Neural progenitor cell (in vitro differentiated cells): Measurements from ENCODE around the gene TRA2A. TPM values are rescaled to one million over a fixed set of nuclear protein-coding genes. Genes with fewer than 3 reads are reported as not detected.
"Not testable (repeated sequence)": the region's sequence is repeated elsewhere in the genome, so short reads cannot be mapped to it uniquely, and the experiment has no call there.

Experiments used
- DNase-seq: peaks from one replicate; pipeline ENCODE4 v3.0.0-alpha.2; 2016; ENCODE audit warnings: low spot score
- H2AFZ ChIP-seq: fragments of 200-600 bp; sonication (generic); replicated peaks from 2 replicates; pipeline ENCODE4 v1.6.1; 2016; ENCODE audit warnings: antibody characterized with exemption
- H3F3A ChIP-seq: fragments of 200-600 bp; sonication (generic); 2 replicates; pipeline ENCODE4 v1.6.1; 2016; ENCODE audit warnings: antibody characterized with exemption, low read depth
- H3K27ac ChIP-seq: fragments of 200-600 bp; sonication (generic); 2 replicates; pipeline ENCODE4 v1.5.1; 2016; ENCODE audit warnings: mild to moderate bottlenecking
- H3K27me3 ChIP-seq: fragments of 200-600 bp; sonication (generic); 2 replicates; pipeline ENCODE4 v1.6.1; 2016; ENCODE audit warnings: mild to moderate bottlenecking, moderate library complexity
- H3K36me3 ChIP-seq: fragments of 200-600 bp; sonication (generic); 2 replicates; pipeline ENCODE4 v1.5.1; 2016
- H3K4me1 ChIP-seq: fragments of 200-600 bp; sonication (generic); 2 replicates; pipeline ENCODE4 v1.6.1; 2016; ENCODE audit warnings: mixed run types
- H3K4me2 ChIP-seq: fragments of 200-600 bp; sonication (generic); 2 replicates; pipeline ENCODE4 v1.6.1; 2016
- H3K4me3 ChIP-seq: fragments of 200-600 bp; sonication (generic); 2 replicates; pipeline ENCODE4 v1.5.1; 2016
- H3K79me2 ChIP-seq: fragments of 200-600 bp; sonication (generic); 2 replicates; pipeline ENCODE4 v1.6.1; 2016; ENCODE audit warnings: low read depth
- H3K9ac ChIP-seq: fragments of 200-600 bp; sonication (generic); 2 replicates; pipeline ENCODE4 v1.6.1; 2016
- H3K9me3 ChIP-seq: fragments of 200-600 bp; sonication (generic); 2 replicates; pipeline ENCODE4 v1.5.1; 2016; ENCODE audit warnings: low read depth
- H4K20me1 ChIP-seq: fragments of 200-600 bp; sonication (generic); 2 replicates; pipeline ENCODE4 v1.6.1; 2016; ENCODE audit warnings: low read depth
- H3K27ac Mint-ChIP-seq: 3 replicates; pipeline ENCODE4 v1.8.0; 2021; ENCODE audit warnings: mixed read lengths
- H3K27me3 Mint-ChIP-seq: 2 replicates; pipeline ENCODE4 v1.8.0; 2022; ENCODE audit warnings: low read depth, mild to moderate bottlenecking, inconsistent platforms, moderate library complexity, mixed read lengths; ENCODE audit not compliant: insufficient read depth
- H3K36me3 Mint-ChIP-seq: 3 replicates; pipeline ENCODE4 v1.8.0; 2021; ENCODE audit warnings: mixed read lengths
- H3K4me1 Mint-ChIP-seq: 3 replicates; pipeline ENCODE4 v1.8.0; 2021; ENCODE audit warnings: mixed read lengths
- H3K4me3 Mint-ChIP-seq: 3 replicates; pipeline ENCODE4 v1.8.0; 2021; ENCODE audit warnings: mild to moderate bottlenecking, moderate library complexity, mixed read lengths
- H3K9me3 Mint-ChIP-seq: 3 replicates; pipeline ENCODE4 v1.8.0; 2020; ENCODE audit warnings: mixed read lengths
- EZH2 ChIP-seq: fragments of 200-600 bp; sonication (generic); IDR thresholded peaks from 2 replicates; pipeline ENCODE4 v1.6.1; 2017; ENCODE audit warnings: antibody characterized with exemption, mild to moderate bottlenecking, moderate library complexity
- EZH2phosphoT487 ChIP-seq: fragments of 200-600 bp; sonication (generic); IDR thresholded peaks from 2 replicates; pipeline ENCODE4 v1.6.1; 2017; ENCODE audit warnings: antibody characterized with exemption
- total RNA-seq: library from RNA; depleted of rRNA; stranded (reverse); fragments of >200 nt; gene quantifications from 2 replicates; pipeline ENCODE4 v1.2.3, GENCODE V29; 2015; ENCODE audit warnings: low replicate concordance
- TF ChIP-seq, protein P1 (sequence below): fragments of 200-600 bp; sonication (generic); IDR thresholded peaks from 2 replicates; pipeline ENCODE4 v1.5.1; 2017; ENCODE audit warnings: antibody characterized with exemption, mild to moderate bottlenecking

The TRA2A gene
- total RNA-seq, 1 donor from 2014 or later = 126 TPM

GRCh38 chr7:23531050-23531793 is 559 bp downstream of the TRA2A start:
- H3K4me3 Mint-ChIP-seq = peak overlapping the region; percentile 92
- Histone ChIP-seq H2AFZ (peak overlapping the region; percentile 53), H3K9me3 (no peaks in the 10 kb centered on the region), H3K4me1 (peaks cover 27% of the 10 kb centered on the region), H3K4me2 (peak overlapping the region; percentile 77), H3K79me2 (peaks cover 66% of the 10 kb centered on the region), H3K36me3 (no peaks in the 10 kb centered on the region), H4K20me1 (peaks cover 53% of the 10 kb centered on the region), H3K4me3 (peak overlapping the region; percentile 95), H3K27ac (peak overlapping the region; percentile 96), H3K9ac (peak overlapping the region; percentile 100), H3K27me3 (no peaks in the 10 kb centered on the region), H3F3A (peaks cover 15% of the 10 kb centered on the region)
- peaks cover 32% of the 10 kb centered on the region for H3K4me1 Mint-ChIP-seq
- H3K27ac Mint-ChIP-seq = peak overlapping the region; percentile 100
- H3K9me3 Mint-ChIP-seq = peaks cover 2% of the 10 kb centered on the region
- TF ChIP-seq EZH2phosphoT487 = no peak
- TF ChIP-seq EZH2 = no peak
- TF ChIP-seq, protein P1, sequence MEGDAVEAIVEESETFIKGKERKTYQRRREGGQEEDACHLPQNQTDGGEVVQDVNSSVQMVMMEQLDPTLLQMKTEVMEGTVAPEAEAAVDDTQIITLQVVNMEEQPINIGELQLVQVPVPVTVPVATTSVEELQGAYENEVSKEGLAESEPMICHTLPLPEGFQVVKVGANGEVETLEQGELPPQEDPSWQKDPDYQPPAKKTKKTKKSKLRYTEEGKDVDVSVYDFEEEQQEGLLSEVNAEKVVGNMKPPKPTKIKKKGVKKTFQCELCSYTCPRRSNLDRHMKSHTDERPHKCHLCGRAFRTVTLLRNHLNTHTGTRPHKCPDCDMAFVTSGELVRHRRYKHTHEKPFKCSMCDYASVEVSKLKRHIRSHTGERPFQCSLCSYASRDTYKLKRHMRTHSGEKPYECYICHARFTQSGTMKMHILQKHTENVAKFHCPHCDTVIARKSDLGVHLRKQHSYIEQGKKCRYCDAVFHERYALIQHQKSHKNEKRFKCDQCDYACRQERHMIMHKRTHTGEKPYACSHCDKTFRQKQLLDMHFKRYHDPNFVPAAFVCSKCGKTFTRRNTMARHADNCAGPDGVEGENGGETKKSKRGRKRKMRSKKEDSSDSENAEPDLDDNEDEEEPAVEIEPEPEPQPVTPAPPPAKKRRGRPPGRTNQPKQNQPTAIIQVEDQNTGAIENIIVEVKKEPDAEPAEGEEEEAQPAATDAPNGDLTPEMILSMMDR = no peak
- DNase-seq = peak; percentile 72
- H3K27me3 Mint-ChIP-seq = peaks cover 4% of the 10 kb centered on the region
- H3K36me3 Mint-ChIP-seq = peaks cover 21% of the 10 kb centered on the region

- Mint-ChIP-seq H3K27me3 (peaks cover 4% of the 10 kb centered on the region), H3K4me1 (peaks cover 32% of the 10 kb centered on the region), H3K27ac (peak overlapping the region; percentile 100), H3K36me3 (peaks cover 21% of the 10 kb centered on the region), H3K9me3 (peaks cover 2% of the 10 kb centered on the region), H3K4me3 (peak overlapping the region; percentile 92)
- TF ChIP-seq EZH2 (no peak), EZH2phosphoT487 (no peak)
- TF ChIP-seq, protein P1 = peak; percentile 26
- Histone ChIP-seq H3K79me2 (peaks cover 74% of the 10 kb centered on the region), H3K9me3 (no peaks in the 10 kb centered on the region), H3F3A (peaks cover 15% of the 10 kb centered on the region), H3K4me2 (peak overlapping the region; percentile 77), H3K27me3 (no peaks in the 10 kb centered on the region), H3K9ac (peak overlapping the region; percentile 100), H4K20me1 (peaks cover 61% of the 10 kb centered on the region), H3K36me3 (no peaks in the 10 kb centered on the region), H3K4me3 (peak overlapping the region; percentile 95), H3K27ac (no peak overlapping the region), H2AFZ (no peak overlapping the region), H3K4me1 (peaks cover 27% of the 10 kb centered on the region)
- DNase-seq = peak; percentile 51
Measured at GRCh38 chr7:23530405-23530804, 1.4 kb downstream of the TRA2A start.

- peaks cover 15% of the 10 kb centered on the region for H3F3A ChIP-seq
- H3K4me3 ChIP-seq = peak overlapping the region; percentile 95
- Mint-ChIP-seq H3K36me3 (peaks cover 21% of the 10 kb centered on the region), H3K9me3 (peaks cover 2% of the 10 kb centered on the region), H3K27ac (no peak overlapping the region), H3K4me3 (peak overlapping the region; percentile 92), H3K4me1 (peaks cover 32% of the 10 kb centered on the region), H3K27me3 (peaks cover 2% of the 10 kb centered on the region)
- H3K79me2 ChIP-seq = peaks cover 84% of the 10 kb centered on the region
- H3K9ac ChIP-seq = no peak overlapping the region
- H4K20me1 ChIP-seq = peaks cover 71% of the 10 kb centered on the region
- TF ChIP-seq, protein P1 = no peak
- no peak for TF ChIP-seq EZH2phosphoT487
- no peak for TF ChIP-seq EZH2
- H3K9me3 ChIP-seq = no peaks in the 10 kb centered on the region
- H3K27me3 ChIP-seq = no peaks in the 10 kb centered on the region
- no peak overlapping the region for H2AFZ ChIP-seq
- DNase-seq = no peak
- H3K36me3 ChIP-seq = no peaks in the 10 kb centered on the region
- no peak overlapping the region for H3K27ac ChIP-seq
- H3K4me1 ChIP-seq = peaks cover 27% of the 10 kb centered on the region
- H3K4me2 ChIP-seq = peak overlapping the region; percentile 77
Measured at GRCh38 chr7:23529262-23529859, 2.4 kb downstream of the TRA2A start.

DNA sequence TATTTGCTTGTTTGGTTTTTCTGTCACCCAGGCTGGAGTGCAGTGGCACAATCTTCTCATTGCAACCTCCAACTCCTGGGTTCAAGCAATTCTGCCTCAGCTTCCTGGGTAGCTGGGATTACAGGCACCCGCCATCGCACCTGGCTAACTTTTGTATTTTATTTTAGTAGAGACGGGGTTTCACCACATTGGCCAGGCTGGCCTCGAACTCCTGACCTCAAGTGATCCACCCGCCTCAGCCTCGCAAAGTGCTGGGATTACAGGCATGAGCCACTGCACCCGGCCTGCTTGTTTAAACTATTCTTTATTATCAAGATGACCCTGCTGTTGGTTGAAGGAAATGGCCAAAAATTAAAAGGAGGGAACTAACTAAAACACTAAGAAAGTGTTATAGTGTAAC is 6.2 kb downstream of the TRA2A start:
- not testable (repeated sequence) for H3K4me3 ChIP-seq, H3K27me3 Mint-ChIP-seq, H3K9me3 Mint-ChIP-seq, DNase-seq, H3K27ac ChIP-seq, H3K27ac Mint-ChIP-seq, H3K4me3 Mint-ChIP-seq, H3K9ac ChIP-seq, H3K9me3 ChIP-seq, H2AFZ ChIP-seq, H3K27me3 ChIP-seq
- Histone ChIP-seq H3K4me1 (peaks cover 37% of the 10 kb centered on the region), H3K79me2 (peaks cover 100% of the 10 kb centered on the region), H3K36me3 (peaks cover 17% of the 10 kb centered on the region), H3F3A (peaks cover 19% of the 10 kb centered on the region), H4K20me1 (peaks cover 100% of the 10 kb centered on the region), H3K4me2 (peak overlapping the region; percentile 15)
- Mint-ChIP-seq H3K36me3 (peaks cover 33% of the 10 kb centered on the region), H3K4me1 (peaks cover 33% of the 10 kb centered on the region)
